Measurements from ENCODE around the gene SWI5. TPM values are rescaled to one million over a fixed set of nuclear protein-coding genes. Genes with fewer than 3 reads are reported as not detected.
"Not testable (repeated sequence)": the region's sequence is repeated elsewhere in the genome, so short reads cannot be mapped to it uniquely, and the experiment has no call there.

The SWI5 gene
- 25.4 TPM for polyA plus RNA-seq

- peaks cover 12 to 18% (median 17%) of the 10 kb centered on the region in 3 donors for H3K4me1 Mint-ChIP-seq
- no peaks in the 10 kb centered on the region for H3K27me3 Mint-ChIP-seq
- H3K9me3 Mint-ChIP-seq = no peaks in the 10 kb centered on the region
- peaks cover 5% of the 10 kb centered on the region for H3K36me3 Mint-ChIP-seq
- H3K27ac Mint-ChIP-seq = peak within 1 kb of the TSS; percentile 89 to 99 (median 97)
- H3K4me3 Mint-ChIP-seq = peak within 1 kb of the TSS; percentile 89 to 98 (median 96)
Measured at GRCh38 chr9:128276008-128276573, at the start of gene SWI5. TSS of gene SWI5 (plus strand) at chr9:128276276.

GRCh38 chr9:128226412-128226801 lies 49.7 kb upstream of the SWI5 start:
- Mint-ChIP-seq H3K9me3 (peaks cover 0 to 1% (median 0%) of the 10 kb centered on the region in 3 donors), H3K4me1 (no peaks in the 10 kb centered on the region), H3K36me3 (no peaks in the 10 kb centered on the region), H3K27me3 (no peaks in the 10 kb centered on the region), H3K4me3 (no peak overlapping the region), H3K27ac (no peak overlapping the region)

GRCh38 chr9:128230897-128231296 lies 45.2 kb upstream of the SWI5 start:
- not testable (repeated sequence) for H3K4me1 Mint-ChIP-seq, H3K27ac Mint-ChIP-seq, H3K9me3 Mint-ChIP-seq, H3K27me3 Mint-ChIP-seq, H3K36me3 Mint-ChIP-seq
- peak overlapping the region in 1 of 4 donors; percentile 21 for H3K4me3 Mint-ChIP-seq

GRCh38 chr9:128231638-128232527 lies 44.2 kb upstream of the SWI5 start:
- Mint-ChIP-seq H3K36me3 (no peaks in the 10 kb centered on the region), H3K27ac (no peak overlapping the region), H3K27me3 (peaks cover 3% of the 10 kb centered on the region), H3K4me1 (no peaks in the 10 kb centered on the region), H3K9me3 (peaks cover 0 to 1% (median 0%) of the 10 kb centered on the region in 3 donors), H3K4me3 (no peak overlapping the region)

- no peak overlapping the region for H3K4me3 Mint-ChIP-seq
- H3K36me3 Mint-ChIP-seq = no peaks in the 10 kb centered on the region
- no peak overlapping the region for H3K27ac Mint-ChIP-seq
- H3K27me3 Mint-ChIP-seq = peaks cover 3% of the 10 kb centered on the region
- H3K9me3 Mint-ChIP-seq = peaks cover 0 to under 1% (median 0%) of the 10 kb centered on the region in 3 donors
- no peaks in the 10 kb centered on the region for H3K4me1 Mint-ChIP-seq
Measured at GRCh38 chr9:128232528-128233428, 43.3 kb upstream of the SWI5 start.

DNA sequence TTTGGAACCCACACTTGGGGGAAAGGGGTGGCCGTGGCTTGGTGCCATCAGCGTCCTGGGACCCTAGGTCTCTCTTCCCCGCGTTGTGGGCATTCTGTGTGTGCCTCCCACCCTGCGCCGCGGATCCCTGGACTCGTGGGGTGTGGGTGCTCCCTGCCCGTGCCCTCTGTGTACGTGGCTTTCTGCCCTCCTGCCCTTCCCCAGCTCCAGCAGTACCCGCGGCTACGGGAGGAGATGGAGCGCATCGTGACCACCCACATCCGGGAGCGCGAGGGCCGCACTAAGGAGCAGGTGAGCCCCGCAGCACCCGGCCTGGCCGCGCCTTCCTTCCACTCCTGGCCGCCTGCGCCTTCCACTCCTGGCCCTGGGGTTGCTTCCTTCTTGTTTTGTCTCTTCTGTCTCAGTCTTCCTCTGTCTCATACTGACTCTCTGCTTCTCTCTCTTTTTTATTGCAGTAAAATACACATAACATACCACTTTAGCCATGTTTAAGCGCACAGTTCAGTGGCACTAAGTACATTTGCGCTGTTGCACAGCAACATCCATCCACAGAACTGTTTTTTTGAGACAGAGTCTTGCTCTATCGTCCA lies 42.2 kb upstream of the SWI5 start:
- Mint-ChIP-seq H3K36me3 (no peaks in the 10 kb centered on the region), H3K4me1 (no peaks in the 10 kb centered on the region), H3K4me3 (no peak overlapping the region), H3K27ac (peak overlapping the region in 1 of 3 donors; percentile 67), H3K27me3 (peaks cover 3% of the 10 kb centered on the region), H3K9me3 (no peaks in the 10 kb centered on the region)

DNA sequence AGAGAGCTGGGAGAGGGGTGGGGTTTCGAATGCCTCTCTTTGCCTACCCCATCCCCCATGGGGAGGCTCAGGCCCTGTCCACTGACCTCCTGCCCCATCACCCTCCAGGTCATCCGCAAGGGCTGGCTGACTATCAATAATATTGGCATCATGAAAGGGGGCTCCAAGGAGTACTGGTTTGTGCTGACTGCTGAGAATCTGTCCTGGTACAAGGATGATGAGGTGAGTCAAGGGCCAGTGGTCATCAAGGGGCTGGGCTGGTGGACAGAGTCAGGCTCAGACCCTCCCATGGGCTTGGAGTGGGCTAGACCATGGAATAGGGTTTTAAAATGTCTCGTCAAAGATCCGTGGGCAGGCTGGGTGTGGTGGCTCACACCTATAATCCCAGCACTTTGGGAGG lies 34.0 kb upstream of the SWI5 start:
- Mint-ChIP-seq H3K27ac (peak overlapping the region in 1 of 3 donors; percentile 71), H3K4me3 (no peak overlapping the region), H3K9me3 (no peaks in the 10 kb centered on the region), H3K36me3 (no peaks in the 10 kb centered on the region), H3K4me1 (peaks cover 5 to 9% (median 6%) of the 10 kb centered on the region in 3 donors), H3K27me3 (peaks cover 24% of the 10 kb centered on the region)

DNA sequence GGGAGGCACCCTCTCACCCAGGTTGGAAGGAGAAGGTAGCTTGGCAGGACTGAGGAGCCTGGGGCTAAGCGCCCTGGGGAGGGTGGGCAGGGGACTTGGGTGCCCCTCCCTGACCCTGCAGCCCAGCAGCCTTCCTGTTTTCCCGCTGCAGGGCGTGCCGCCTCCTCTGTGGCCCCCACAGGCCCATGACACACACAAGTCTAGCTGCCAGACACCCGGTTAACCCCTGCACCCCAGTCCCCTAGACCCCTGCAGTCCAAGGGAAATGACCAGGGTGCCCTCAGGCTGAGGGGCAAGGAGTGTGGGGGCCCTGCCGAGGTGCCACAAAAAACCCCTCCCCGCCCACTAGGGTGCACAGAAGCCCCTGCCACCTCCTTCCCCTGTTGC lies 33.3 kb upstream of the SWI5 start:
- H3K36me3 Mint-ChIP-seq = no peaks in the 10 kb centered on the region
- no peak overlapping the region for H3K27ac Mint-ChIP-seq
- H3K9me3 Mint-ChIP-seq = no peaks in the 10 kb centered on the region
- H3K4me3 Mint-ChIP-seq = no peak overlapping the region
- H3K4me1 Mint-ChIP-seq = peaks cover 5 to 9% (median 6%) of the 10 kb centered on the region in 3 donors
- peaks cover 24% of the 10 kb centered on the region for H3K27me3 Mint-ChIP-seq

GRCh38 chr9:128243215-128244018 lies 32.7 kb upstream of the SWI5 start:
- Mint-ChIP-seq H3K4me3 (no peak overlapping the region), H3K9me3 (no peaks in the 10 kb centered on the region), H3K27ac (no peak overlapping the region), H3K36me3 (no peaks in the 10 kb centered on the region), H3K27me3 (peaks cover 24% of the 10 kb centered on the region), H3K4me1 (peaks cover 5 to 9% (median 6%) of the 10 kb centered on the region in 3 donors)

GRCh38 chr9:128244091-128244836 lies 31.8 kb upstream of the SWI5 start:
- H3K4me3 Mint-ChIP-seq = no peak overlapping the region
- peaks cover 5 to 9% (median 6%) of the 10 kb centered on the region in 3 donors for H3K4me1 Mint-ChIP-seq

DNA sequence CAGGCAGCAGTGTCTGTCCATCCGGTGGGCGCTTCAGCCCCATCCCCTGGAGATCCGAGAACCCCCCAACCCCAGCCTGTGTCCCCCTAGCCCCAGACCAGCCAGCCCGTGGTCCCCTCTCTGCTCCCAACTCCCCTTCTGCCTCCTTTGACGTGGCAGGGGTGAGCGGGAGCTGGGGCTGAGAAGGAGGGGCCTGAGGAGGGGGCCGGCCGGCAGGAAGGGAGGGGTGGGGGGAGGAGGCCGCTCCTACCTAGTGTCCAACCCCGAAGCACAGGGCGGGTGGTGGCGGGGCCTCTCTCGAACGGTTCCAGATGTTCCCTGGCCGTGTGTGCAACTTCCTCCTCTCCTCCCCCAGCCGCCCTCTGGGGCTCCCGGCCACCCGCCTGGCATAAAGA lies 31.2 kb upstream of the SWI5 start:
- peaks cover 24% of the 10 kb centered on the region for H3K27me3 Mint-ChIP-seq
- peaks cover 8 to 13% (median 9%) of the 10 kb centered on the region in 3 donors for H3K4me1 Mint-ChIP-seq
- no peak overlapping the region for H3K4me3 Mint-ChIP-seq
- H3K36me3 Mint-ChIP-seq = no peaks in the 10 kb centered on the region
- H3K9me3 Mint-ChIP-seq = no peaks in the 10 kb centered on the region
- no peak overlapping the region for H3K27ac Mint-ChIP-seq

More at GRCh38 chr9:128244091-128244836, 31.8 kb upstream of the SWI5 start:
- Mint-ChIP-seq H3K9me3 (no peaks in the 10 kb centered on the region), H3K27me3 (peaks cover 24% of the 10 kb centered on the region), H3K36me3 (no peaks in the 10 kb centered on the region), H3K27ac (peak overlapping the region in 1 of 3 donors; percentile 28)

GRCh38 chr9:128245421-128246151 lies 30.5 kb upstream of the SWI5 start:
- Mint-ChIP-seq H3K36me3 (no peaks in the 10 kb centered on the region), H3K4me3 (no peak overlapping the region)

DNA sequence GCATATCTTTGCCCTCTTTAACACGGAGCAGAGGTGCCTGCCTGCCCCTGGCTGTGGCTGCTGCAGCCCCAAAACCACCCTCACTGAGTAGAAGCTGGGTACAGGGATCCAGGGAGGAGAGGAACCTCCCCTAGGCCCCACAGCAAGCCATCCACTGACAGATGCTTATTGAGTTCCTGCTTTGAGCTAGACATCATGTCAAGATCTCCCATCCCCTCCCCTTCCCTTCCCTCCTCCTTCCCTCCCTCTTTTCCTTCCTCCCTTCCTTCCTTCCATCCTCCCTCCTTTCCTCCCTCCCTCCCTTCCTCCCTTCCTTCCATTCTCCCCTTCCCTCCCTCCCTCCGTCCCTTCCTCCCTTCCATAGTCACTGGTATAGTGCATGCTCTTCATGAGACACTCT lies 29.6 kb upstream of the SWI5 start:
- Mint-ChIP-seq H3K9me3 (no peaks in the 10 kb centered on the region), H3K36me3 (no peaks in the 10 kb centered on the region), H3K27me3 (peaks cover 20% of the 10 kb centered on the region), H3K4me1 (peaks cover 12 to 19% (median 15%) of the 10 kb centered on the region in 3 donors), H3K4me3 (no peak overlapping the region), H3K27ac (no peak overlapping the region)

More at GRCh38 chr9:128245421-128246151, 30.5 kb upstream of the SWI5 start:
- peaks cover 8 to 15% (median 10%) of the 10 kb centered on the region in 3 donors for H3K4me1 Mint-ChIP-seq
- H3K27ac Mint-ChIP-seq = no peak overlapping the region
- peaks cover 23% of the 10 kb centered on the region for H3K27me3 Mint-ChIP-seq
- H3K9me3 Mint-ChIP-seq = no peaks in the 10 kb centered on the region
